HG03565 (cell line): ENCODE measurements around the gene KLHDC3.
A peak's percentile ranks its signal among the peaks of the same experiment; 100 is the strongest.
"Not testable (repeated sequence)": the region's sequence is repeated elsewhere in the genome, so short reads cannot be mapped to it uniquely, and the experiment has no call there.

Source experiments
- ATAC-seq: cut with Tn5 transposase; IDR thresholded peaks from one replicate; pipeline ENCODE4 v1.9.1; 2021; ENCODE audit warnings: mild to moderate bottlenecking, moderate library complexity; ENCODE audit not compliant: unreplicated experiment

KLHDC3 gene

DNA sequence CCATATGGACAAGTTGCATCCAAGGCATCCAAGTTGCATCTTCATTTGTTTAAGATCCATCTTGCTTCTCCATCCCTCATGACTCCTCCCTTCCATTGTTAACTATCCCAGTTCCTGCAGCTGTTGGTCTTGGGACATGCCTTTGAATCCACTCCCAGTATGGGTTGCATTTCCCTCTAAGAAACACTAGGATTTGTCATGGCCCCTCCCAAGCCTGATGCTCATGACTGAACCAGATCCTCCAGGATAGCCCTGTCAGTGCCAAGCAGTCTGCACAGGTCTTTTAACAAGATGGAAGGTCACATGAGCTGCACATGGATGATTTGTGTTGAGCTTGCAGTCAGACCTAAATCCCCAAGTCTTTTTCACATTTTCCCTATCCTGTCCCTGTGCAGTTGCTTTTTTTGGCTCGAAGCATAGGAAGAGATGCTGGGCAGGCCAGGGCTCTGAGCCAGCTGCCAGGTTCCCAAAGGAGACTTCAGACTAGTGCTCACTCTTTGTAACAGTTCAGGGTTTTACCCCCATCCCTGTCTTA, 25.5 kb upstream of the KLHDC3 start:
- no peak for ATAC-seq

DNA sequence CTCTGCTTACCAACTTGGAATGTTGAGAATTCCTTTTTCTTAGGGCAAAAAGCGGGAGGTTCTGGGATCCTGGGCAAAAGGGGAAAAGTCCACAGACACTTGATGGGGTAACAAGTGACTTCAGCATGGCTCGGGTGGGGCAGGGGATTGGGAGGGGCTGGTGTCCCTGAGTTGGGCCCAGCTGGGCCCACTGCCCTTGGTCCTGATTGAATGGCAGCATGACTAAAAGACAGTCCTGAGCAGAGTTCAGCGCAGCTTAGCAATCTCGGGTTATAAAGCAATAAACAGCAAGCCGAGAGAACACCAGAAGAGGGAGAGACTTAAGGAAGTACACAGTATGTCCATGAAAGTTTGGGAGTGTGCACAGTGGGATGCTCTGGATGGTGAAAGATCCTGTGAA, 24.1 kb upstream of the KLHDC3 start:
- no peak for ATAC-seq

DNA sequence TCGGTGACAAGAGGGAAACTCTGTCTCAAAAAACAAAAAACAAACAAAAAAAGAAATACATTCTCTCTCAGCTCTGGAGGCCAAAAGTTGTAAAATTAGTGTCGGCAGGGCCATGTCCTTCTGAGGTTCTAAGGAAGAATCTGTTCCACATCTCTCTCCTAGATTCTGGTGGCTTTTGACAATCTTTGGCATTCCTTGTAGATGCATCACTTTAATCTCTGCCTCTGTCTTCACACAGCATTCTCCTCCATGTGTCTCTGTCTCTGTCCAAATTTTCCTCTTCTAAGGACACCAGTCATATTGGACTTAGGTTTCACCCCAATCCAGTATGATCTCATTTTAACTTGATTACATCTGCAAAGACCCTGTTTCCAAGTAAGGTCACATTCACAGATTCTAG, 20.6 kb upstream of the KLHDC3 start:
- no peak for ATAC-seq

DNA sequence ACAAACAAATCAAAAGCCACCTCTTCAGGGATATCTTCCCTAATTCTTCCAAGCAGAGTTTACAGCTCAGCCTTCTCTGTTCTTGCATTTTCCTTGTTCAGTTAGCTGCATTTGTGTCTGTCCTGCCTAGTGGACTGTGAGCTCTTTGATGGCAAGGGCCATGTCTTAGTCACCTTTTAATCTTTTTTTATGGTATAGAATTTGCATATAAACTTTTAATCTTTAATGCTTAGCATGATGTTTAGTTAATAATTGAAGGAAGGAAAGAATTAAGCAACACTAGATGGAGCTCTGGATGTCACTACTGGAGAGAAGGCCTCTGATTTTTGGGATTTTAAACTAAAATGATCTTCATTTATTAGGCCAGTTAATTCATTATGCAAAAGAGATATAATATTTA, 17.5 kb upstream of the KLHDC3 start:
- ATAC-seq, result no peak

DNA sequence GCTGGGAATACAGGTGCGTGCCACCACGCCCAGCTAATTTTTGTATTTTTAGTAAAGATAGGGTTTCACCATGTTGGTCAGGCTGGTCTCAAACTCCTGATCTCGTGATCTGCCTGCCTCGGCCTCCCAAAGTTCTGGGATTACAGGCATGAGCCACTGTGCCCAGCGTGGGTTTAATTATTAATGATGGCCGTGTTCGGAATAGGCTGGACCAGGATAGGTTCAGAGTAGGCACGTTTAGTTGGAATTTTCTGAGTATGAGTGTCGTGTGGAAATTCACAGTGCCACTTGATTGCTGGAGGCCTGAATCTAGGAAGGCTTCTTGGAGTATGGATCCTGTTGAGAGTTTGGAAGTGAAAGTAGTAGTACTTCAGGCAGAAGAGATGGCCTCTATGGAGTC, 15.8 kb upstream of the KLHDC3 start:
- not testable (repeated sequence) for ATAC-seq

DNA sequence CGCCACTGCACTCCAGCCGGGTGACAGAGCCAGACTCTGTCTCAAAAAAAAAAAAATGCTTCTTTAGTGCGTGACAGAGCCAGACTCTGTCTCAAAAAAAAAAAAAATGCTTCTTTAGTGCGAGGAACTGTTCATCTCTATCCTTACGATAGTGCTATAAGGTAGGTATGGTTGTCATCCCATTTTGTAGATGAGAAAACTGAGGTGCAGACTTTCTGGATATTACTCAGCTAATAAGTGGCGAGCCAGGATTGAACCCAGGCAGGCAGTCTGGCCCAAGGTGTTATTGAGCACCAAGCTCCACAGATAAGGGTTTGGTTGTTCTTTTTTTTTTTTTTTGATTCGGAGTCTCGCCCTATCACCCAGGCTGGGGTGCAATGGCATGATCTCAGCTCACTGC, 12.2 kb upstream of the KLHDC3 start:
- ATAC-seq, result no peak

DNA sequence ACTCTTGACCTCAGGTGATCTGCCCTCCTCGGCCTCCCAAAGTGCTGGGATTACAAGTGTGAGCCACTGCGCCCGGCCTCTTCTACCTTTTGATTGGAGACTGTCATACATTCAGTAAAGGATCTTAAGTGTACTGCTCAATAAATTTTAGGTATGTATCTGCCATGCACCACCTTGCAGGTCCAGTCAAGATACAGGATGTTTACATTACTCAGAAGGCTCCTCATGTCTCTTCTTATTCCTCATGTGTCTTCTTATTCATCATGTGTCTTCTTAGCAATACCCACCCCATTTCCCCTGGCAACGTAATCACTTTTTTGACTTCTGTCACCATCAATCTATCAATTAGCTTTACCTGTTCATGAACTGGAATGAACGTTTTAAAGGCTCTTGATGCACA, 8.2 kb upstream of the KLHDC3 start:
- no peak for ATAC-seq

DNA sequence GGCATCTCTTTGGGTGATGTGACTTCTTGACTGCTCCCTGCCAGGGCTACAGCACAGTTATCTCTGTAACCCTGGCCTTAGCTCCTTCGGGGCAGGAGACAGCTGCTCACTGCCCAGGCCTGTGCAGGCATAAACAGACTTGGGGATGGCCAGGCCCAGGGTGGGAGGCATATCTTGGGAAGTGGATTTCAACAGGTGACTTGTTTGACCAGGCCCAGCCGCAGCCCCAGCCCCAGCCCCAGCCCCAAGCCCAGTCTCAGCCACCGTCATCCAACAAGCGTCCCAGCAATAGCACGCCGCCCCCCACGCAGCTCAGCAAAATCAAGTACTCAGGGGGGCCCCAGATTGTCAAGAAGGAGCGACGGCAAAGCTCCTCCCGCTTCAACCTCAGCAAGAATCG, 7.8 kb upstream of the KLHDC3 start:
- ATAC-seq, result no peak

DNA sequence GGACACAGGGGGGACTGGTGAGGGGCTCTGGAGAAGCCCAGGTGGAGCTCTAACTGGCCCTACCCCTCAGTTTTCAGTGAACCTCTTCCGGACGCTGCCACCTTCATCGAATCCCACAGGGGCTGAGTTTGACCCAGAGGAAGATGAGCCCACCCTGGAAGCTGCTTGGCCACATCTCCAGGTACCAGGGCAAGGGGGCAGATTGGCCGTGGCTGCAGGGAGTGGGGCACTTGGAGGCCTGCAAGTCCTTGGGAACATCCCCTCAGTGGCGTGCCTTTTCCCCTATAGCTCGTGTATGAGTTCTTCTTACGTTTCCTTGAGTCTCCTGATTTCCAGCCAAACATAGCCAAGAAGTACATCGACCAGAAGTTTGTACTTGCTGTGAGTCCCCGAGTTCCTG, 6.9 kb upstream of the KLHDC3 start:
- no peak for ATAC-seq

DNA sequence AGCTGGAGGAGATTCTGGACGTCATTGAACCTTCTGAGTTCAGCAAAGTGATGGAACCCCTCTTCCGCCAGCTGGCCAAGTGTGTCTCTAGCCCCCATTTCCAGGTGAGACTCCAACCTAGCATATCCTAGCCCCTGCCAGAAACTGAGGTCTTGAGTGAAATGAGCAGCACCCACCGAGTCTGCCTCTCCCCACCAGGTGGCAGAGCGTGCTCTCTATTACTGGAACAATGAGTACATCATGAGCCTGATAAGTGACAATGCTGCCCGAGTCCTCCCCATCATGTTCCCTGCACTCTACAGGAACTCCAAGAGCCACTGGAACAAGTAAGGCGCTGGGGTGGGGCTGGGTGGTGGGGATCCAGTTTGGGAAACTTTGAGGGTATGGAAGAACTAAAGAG, 4.9 kb upstream of the KLHDC3 start:
- no peak for ATAC-seq

DNA sequence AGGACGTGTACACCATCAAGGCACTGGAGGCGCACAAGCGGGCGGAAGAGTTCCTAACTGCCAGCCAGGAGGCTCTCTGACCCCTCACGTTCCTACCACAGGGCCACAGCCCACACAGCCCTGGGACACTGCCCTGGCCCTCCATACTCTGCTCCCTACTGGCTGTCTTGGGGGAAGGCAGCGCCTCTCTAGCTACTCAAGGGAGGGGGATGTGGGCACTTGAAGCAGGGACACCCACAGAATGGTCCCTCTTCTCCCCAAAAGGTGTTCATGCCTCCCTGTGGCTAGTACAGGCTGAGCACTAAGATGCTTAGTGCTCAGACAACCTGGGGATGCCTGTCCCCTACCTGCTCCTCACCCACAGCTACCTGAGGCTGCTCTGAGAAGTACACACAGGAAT, 2.8 kb upstream of the KLHDC3 start:
- no peak for ATAC-seq

DNA sequence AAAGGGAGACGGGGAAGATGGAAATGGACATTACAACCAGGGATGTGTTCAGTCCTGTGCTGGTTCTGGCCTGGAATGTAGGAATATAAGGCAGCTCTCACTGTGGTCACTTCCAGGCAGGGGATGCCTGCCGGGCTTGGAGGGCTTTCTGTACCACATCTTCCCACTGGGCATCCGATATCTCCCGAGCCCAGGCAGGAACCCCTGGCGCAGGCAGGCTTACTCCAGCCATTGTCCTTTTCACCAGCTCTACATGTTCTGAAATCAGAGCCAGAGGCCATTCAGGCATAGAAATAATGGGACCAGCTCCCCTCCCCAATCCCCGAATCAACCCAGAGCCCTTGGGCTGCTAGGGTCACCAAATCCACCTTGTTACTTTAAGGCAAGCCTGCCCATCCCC, 1.7 kb upstream of the KLHDC3 start:
- no peak for ATAC-seq

DNA sequence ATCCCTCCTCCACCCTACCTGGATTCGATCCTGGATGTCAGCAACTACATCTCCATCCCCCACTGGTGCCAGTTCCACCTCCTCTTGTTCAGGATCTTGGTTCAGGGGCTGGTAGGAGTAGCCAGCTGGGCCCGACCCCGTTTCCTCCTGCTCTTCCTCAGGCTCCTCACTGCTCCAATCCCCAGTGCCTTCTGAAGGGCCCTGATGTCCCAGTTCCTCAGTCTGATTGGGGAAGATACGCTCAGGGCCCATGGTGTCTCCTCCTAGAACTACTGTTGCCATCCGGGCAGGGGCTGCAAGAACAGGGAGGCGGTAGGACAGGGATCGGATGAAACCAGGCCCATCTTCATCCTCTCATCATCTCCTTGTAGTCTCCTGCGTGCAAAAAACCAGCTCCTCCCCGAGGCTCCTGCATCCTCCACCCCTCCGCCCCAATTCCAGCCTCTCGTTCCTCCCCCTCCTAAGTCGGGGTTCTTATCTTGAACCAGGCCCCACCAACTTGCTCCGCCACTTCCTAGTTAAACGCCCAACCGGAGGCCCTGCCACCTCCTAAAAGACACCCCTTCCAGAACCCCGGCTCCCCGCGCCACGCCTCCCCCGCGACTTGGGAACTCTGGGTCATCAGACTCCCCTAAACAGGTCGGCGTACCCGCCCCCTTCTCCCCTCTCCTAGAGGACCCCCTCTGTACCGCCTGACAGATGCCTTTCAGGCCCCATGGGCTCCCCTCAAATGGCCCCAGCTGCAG, 779 bp upstream of the KLHDC3 start:
- ATAC-seq, result no peak

DNA sequence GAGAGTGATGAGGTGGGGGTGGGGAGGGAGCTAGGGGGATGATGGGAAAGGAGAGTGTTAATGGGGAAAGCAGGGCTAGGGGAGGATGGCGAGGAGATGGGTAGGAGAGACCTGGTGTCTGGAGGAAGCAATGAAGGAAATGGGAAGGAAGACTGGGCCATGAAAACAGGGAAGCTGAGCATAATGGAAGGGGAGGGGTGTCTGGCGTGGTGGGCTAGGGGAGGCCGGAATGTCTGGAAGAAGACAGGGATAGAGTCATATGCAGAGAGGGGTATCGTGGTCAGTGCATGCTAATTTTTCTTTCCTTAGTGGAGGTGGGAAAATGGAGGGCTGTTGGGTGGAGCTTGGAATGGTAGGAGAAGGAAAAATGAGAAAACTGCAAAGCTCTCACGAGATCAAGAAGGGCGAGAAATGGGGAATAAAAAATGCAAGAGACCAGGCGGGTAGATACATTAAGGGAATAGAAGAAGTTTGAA, 423 bp downstream of the KLHDC3 start:
- no peak for ATAC-seq

DNA sequence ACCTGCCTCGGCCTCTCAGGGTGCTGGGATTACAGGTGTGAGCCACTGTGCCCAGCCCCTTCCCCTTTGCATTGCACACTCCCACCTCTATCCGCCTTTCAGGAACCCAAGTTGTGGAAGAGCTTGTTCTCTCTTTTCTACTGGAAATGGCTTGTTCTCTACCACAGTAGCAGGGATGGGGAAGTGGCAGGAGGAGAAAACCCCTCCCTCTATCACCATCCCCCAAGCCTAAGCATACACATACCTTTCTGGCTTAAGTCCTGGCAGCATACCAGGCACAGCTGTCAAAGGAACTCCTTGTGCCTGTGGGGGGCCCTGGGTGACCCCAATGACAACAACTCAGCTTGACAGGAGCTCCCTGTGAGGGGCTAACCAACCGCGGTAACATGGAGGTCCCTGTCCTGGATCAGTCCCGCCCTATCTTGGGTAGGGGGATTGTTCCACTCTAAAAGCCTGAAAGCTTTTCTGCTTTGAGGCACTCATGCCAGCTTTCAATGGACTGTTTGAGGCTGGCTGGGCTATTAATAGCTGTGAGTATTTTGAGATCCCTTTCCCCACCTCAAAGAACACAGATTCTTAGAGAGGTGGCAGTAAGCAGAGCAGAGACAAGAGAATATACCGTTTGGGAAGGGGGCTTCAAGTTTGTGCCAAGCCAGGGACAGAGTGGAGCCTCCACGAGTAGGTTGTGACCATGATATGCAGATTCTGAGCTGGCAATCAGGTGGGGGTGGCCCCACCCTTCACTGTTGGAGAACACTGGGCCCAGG, 2.3 kb downstream of the KLHDC3 start:
- no peak for ATAC-seq

DNA sequence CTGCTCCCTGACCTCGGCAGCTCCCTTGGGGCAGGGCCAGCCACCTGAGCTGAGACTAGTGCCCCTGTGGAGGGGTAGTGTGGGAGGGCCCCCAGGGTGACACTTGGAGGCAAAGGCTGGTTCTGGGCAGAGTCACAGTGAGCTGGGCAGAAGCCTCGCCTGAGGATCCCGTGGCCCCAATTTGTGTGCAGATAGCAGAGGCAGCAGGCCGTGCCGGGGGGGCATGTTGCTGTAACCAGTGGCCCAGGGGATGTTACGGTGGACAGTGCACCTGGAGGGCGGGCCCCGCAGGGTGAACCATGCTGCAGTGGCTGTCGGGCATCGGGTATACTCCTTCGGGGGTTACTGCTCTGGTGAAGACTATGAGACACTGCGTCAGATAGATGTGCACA, 2.9 kb downstream of the KLHDC3 start:
- ATAC-seq, result no peak

DNA sequence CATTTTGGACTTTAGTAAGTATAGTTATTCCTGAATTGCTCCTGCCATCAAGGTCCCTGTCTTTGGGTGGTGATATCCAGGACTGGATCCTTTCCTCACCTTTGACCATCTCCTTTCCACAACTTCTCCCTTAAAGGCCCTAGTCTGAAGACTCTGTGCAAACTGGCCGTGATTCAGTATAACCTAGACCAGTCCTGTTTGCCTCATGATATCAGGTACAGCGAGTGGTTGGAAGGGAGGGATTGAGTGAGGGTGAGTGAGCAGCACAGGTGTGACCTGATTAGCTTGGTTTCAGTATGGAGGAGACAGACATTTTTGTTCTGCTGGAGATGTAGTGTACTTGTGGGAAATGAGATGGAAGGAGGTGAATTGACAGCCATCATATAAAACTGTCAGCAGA, 5.1 kb downstream of the KLHDC3 start:
- ATAC-seq, result no peak

DNA sequence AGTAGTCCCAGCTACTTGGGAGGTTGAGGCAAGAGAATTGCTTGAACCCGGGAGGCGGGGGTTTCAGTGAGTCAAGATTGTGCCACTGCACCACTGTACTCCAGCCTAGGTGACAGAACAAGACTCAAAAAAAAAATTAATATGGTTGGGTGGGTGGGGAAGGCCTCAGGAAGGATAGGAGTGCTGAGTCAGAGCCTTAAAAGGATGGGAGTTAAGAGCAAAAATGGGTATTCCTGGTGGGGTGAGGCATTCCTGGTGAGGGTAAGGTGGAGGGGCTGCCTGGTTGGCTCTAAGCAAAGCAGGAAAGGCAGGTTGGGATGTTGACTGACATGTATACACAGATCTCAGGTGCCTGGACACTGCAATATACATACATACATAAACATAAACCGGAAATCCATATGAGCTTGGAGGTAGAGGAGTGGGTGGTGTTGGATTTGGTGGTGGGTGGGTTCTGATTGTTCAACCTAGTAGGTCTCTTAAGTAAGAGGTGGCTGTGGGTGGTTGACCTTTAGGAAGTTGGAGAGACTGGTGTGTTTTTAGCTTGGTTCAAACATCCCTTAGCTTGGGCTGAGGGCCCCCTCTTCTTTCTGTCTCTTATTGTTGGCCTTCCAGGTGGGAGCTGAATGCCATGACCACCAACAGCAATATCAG, 6.1 kb downstream of the KLHDC3 start:
- ATAC-seq, result no peak

DNA sequence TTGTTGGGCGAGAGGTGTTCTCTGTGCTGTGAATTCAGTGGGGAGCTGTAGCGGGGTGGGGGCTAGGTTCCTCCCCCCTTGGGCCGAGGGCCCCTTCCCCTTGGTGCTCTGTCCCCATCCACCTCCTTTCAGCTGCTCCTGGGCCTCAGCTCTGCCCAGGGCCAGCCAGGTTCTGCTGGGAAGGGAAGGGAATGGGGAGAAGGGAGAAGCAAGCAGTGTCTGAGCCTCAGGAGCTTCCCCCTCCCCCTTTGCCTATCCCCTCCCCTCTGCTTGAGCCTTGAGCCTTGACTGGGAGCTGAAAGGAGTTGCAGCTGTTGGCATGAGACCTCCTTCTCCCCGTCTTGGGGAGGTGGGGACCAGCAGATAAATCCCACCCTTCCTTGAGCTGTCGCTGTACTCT, 6.8 kb downstream of the KLHDC3 start:
- ATAC-seq, result no peak

DNA sequence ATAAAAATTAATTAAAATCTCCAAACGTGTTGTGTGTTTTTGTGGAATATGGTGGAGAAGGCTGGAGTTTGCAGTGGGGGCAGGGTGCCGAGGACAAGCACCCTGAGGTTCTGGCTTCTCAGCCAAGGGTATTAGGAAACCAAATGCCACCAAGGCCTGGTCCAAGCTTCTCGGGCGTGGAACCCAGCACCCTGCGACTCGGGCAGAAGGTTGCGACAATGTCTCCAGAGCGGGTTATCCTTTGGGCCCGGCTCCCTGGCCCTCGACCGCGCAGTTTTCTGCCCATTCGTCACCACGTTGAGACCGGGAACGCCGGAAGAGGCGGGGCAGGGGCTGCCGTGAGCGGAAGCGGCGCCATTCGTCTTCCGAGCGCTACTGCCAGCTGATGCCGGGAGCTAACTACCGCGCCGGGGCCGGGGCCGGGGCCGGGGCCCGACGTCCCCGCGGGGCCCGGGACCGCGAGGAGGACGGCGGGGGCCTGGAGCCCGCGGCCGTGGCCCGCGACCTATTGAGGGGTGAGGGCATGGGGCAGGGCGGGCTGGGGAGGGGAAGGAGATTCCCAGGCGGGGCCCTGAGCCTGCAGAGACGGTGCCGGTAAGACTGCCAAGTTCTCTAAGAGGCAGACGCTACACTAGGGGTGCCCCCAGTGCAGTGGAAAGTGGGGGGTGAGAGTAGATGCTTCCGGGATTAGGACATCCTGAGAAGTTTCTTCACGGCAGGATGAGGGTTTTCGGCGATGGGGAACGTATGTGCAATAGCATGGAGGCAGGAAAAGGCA, 7.4 kb downstream of the KLHDC3 start, which contains the start of gene RRP36:
Gene RRP36 (plus strand): TSS at position 354 of the 778 bp plus-strand sequence. CDS start 32 bp downstream, at position 386.
- peak; percentile 77 for ATAC-seq

DNA sequence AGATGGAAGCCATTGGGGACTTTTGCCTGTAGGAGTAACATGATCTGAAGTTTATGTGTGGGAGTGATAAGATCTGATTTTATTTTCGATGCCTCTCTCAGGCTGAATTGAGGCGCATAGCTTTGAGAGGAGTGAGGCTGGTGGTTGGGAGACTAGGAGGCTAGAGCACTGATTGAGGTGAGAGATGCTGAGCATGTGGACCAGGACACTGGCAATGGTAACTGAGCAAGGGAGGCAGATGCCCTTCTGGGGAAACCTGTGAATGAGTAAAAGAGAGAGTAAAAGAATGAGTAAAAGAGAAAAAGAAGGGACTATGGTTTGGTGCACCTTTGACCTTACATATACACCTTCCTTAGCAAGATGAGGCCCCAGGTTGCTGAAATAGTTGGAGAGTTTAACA, 10.4 kb downstream of the KLHDC3 start:
- no peak for ATAC-seq
